ENCODE measurements around the gene ANGPTL2. TPM values are rescaled to one million over a fixed set of nuclear protein-coding genes. Genes with fewer than 3 reads are reported as not detected.

Gene ANGPTL2
- polyA plus RNA-seq, 1 of the 3 experiments (the other 2 are of a cell fraction): 12.3 TPM

DNA sequence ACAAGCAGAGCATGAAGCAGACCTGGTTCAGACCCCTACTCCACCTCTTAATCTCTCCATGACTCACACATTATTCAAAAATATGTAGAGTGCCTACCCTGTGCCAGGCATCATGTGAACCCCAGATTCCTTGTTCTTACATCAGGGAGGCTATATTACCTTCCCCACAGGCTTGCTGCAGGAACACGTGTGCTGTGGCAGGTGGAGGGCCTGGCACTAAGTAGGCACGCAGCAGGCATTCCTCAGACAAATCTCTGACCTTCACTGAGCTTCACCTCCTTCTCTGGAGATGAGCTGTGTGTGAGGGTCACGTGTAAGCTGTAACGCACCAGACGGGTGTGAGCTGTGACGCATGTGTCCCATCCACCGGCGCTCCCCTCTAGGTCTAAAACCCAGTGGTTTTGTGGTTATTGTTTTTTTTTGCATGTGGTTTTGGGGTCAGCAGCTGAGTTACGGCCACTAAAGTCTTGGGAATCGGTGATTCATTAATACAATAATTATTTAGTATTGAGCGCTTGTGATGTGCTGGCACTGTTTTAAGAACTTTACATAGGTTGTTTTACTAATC, 30.3 kb downstream of the ANGPTL2 start:
- Histone ChIP-seq H3K27me3 (ENCODE audit: insufficient read depth) (no peaks in the 10 kb centered on the region), H3K79me2 (ENCODE audit: insufficient read depth) (no peaks in the 10 kb centered on the region), H3K27ac (ENCODE audit: low read depth in 2 of 2, low read length in 1 of 2) (no peak overlapping the region), H3K4me3 (ENCODE audit: low read depth in 2 of 2, low read length in 1 of 2) (no peak overlapping the region), H3K9me2 (no peaks in the 10 kb centered on the region), H3K9ac (no peak overlapping the region), H3K9me3 (no peaks in the 10 kb centered on the region), H3K36me3 (replicated peaks in 1 of 2; ENCODE audit: control insufficient read depth in 1 of 2, insufficient read depth in 2 of 2, low read length in 1 of 2) (peaks cover 0 to 12% of the 10 kb centered on the region in 2 experiments), H3K4me1 (ENCODE audit: control insufficient read depth in 1 of 2, insufficient read depth in 2 of 2, low read depth in 1 of 2, low read length in 1 of 2) (no peaks in the 10 kb centered on the region; a peak in 1 of 4 replicates), H3K4me2 (no peak overlapping the region), H4K20me1 (ENCODE audit: insufficient read depth) (no peaks in the 10 kb centered on the region), H3F3A (replicated peaks; ENCODE audit: insufficient read depth) (no peaks in the 10 kb centered on the region), H2AFZ (ENCODE audit: low read depth) (no peak overlapping the region)
- 98% methylated on average over 11 of the region's 11 CpGs for WGBS (ENCODE audit: low lambda C conversion rate)
- DNase-seq: no peak
- ChIA-PET POLR2A (no interaction called here), CTCF (interaction anchor here (0.8 to 1.4 kb wide), 2 partner anchors 19 to 127 kb away, joined by 3 to 4 read pairs; no protein-coding TSS in a partner anchor)
- TF ChIP-seq TEAD4 (IDR thresholded peaks at IDR 0.05; ENCODE audit: borderline replicate concordance, insufficient read depth) (no peak), TCF12 (IDR thresholded peaks at IDR 0.05) (no peak), SMC3 (IDR thresholded peaks at IDR 0.05; ENCODE audit: low read depth, low read length) (no peak), POLR2AphosphoS5 (IDR thresholded peaks at IDR 0.05; ENCODE audit: low read depth, low read length) (no peak), YY1 (IDR thresholded peaks at IDR 0.05; ENCODE audit: low read depth) (no peak), GABPA (IDR thresholded peaks at IDR 0.05; ENCODE audit: low read depth) (no peak), NRF1 (IDR thresholded peaks at IDR 0.05; ENCODE audit: low read depth, low read length) (no peak), TAF1 (IDR thresholded peaks at IDR 0.05; ENCODE audit: borderline replicate concordance, low read depth, low read length) (no peak), MXI1 (IDR thresholded peaks at IDR 0.05; ENCODE audit: low read depth, low read length) (no peak), FOXJ3 (CRISPR knock-in tag; IDR thresholded peaks at IDR 0.05) (no peak), SIN3A (IDR thresholded peaks at IDR 0.05; ENCODE audit: borderline replicate concordance, low read depth, low read length) (no peak)
- TF ChIP-seq, protein P1, sequence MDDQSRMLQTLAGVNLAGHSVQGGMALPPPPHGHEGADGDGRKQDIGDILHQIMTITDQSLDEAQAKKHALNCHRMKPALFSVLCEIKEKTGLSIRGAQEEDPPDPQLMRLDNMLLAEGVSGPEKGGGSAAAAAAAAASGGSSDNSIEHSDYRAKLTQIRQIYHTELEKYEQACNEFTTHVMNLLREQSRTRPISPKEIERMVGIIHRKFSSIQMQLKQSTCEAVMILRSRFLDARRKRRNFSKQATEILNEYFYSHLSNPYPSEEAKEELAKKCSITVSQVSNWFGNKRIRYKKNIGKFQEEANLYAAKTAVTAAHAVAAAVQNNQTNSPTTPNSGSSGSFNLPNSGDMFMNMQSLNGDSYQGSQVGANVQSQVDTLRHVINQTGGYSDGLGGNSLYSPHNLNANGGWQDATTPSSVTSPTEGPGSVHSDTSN (IDR thresholded peaks at IDR 0.05): no peak
- TF ChIP-seq, protein P2, sequence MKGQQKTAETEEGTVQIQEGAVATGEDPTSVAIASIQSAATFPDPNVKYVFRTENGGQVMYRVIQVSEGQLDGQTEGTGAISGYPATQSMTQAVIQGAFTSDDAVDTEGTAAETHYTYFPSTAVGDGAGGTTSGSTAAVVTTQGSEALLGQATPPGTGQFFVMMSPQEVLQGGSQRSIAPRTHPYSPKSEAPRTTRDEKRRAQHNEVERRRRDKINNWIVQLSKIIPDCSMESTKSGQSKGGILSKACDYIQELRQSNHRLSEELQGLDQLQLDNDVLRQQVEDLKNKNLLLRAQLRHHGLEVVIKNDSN (IDR thresholded peaks at IDR 0.05; ENCODE audit: borderline replicate concordance, low read depth): no peak
- TF ChIP-seq, protein P3, sequence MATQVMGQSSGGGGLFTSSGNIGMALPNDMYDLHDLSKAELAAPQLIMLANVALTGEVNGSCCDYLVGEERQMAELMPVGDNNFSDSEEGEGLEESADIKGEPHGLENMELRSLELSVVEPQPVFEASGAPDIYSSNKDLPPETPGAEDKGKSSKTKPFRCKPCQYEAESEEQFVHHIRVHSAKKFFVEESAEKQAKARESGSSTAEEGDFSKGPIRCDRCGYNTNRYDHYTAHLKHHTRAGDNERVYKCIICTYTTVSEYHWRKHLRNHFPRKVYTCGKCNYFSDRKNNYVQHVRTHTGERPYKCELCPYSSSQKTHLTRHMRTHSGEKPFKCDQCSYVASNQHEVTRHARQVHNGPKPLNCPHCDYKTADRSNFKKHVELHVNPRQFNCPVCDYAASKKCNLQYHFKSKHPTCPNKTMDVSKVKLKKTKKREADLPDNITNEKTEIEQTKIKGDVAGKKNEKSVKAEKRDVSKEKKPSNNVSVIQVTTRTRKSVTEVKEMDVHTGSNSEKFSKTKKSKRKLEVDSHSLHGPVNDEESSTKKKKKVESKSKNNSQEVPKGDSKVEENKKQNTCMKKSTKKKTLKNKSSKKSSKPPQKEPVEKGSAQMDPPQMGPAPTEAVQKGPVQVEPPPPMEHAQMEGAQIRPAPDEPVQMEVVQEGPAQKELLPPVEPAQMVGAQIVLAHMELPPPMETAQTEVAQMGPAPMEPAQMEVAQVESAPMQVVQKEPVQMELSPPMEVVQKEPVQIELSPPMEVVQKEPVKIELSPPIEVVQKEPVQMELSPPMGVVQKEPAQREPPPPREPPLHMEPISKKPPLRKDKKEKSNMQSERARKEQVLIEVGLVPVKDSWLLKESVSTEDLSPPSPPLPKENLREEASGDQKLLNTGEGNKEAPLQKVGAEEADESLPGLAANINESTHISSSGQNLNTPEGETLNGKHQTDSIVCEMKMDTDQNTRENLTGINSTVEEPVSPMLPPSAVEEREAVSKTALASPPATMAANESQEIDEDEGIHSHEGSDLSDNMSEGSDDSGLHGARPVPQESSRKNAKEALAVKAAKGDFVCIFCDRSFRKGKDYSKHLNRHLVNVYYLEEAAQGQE (IDR thresholded peaks at IDR 0.05; ENCODE audit: low read depth, low read length): no peak
- TF ChIP-seq, protein P4, sequence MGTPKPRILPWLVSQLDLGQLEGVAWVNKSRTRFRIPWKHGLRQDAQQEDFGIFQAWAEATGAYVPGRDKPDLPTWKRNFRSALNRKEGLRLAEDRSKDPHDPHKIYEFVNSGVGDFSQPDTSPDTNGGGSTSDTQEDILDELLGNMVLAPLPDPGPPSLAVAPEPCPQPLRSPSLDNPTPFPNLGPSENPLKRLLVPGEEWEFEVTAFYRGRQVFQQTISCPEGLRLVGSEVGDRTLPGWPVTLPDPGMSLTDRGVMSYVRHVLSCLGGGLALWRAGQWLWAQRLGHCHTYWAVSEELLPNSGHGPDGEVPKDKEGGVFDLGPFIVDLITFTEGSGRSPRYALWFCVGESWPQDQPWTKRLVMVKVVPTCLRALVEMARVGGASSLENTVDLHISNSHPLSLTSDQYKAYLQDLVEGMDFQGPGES (IDR thresholded peaks at IDR 0.05; ENCODE audit: low read depth, low read length): no peak

Measured in SK-N-SH (cell line).